Breast epithelium (tissue), 3 donors: Measurements from ENCODE around the gene C14orf180.

ENCODE experiments used
- POLR2A ChIP-seq: fragments of 450-650 bp; IDR thresholded peaks from one replicate; pipeline ENCODE4 v1.6.1; 2016; ENCODE audit warnings: antibody characterized with exemption, mild to moderate bottlenecking, moderate library complexity
- POLR2AphosphoS5 ChIP-seq, 3 donors: sonication (generic); formaldehyde crosslinking; IDR thresholded peaks; one replicate each; pipeline ENCODE4 v1.6.1; 2017; ENCODE audit warnings: antibody characterized with exemption in 3 of 3
- TF ChIP-seq, protein P1 (sequence below), 3 donors: fragments of 450-650 bp; IDR thresholded peaks; one replicate each; pipeline ENCODE4 v1.5.1; 2016 to 2017; ENCODE audit warnings: antibody characterized with exemption in 3 of 3, mild to moderate bottlenecking in 3 of 3, moderate library complexity in 3 of 3

DNA sequence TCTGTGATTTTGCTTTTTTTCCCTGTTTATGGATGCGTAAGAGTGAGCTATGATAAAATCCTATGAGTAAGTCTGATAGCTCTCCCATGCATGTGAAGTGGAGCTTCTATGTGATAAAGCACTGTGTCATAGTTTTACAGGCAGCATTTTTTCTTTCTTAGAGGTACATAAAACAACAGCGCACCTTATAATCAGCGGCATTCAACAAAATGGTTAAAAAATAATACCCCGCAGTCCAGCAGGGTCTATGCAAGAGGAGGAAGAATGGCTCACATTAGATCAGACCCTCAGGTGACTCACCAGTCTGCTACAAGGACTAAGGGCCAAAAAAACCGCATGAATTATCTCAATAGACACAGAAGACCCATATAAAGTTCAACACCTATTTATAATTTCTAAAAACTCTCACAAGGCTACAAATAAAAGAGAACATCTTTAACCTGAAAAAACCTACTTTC, 58.0 kb downstream of the C14orf180 start:
- TF ChIP-seq, protein P1, sequence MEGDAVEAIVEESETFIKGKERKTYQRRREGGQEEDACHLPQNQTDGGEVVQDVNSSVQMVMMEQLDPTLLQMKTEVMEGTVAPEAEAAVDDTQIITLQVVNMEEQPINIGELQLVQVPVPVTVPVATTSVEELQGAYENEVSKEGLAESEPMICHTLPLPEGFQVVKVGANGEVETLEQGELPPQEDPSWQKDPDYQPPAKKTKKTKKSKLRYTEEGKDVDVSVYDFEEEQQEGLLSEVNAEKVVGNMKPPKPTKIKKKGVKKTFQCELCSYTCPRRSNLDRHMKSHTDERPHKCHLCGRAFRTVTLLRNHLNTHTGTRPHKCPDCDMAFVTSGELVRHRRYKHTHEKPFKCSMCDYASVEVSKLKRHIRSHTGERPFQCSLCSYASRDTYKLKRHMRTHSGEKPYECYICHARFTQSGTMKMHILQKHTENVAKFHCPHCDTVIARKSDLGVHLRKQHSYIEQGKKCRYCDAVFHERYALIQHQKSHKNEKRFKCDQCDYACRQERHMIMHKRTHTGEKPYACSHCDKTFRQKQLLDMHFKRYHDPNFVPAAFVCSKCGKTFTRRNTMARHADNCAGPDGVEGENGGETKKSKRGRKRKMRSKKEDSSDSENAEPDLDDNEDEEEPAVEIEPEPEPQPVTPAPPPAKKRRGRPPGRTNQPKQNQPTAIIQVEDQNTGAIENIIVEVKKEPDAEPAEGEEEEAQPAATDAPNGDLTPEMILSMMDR (IDR thresholded peaks at IDR 0.05) = no peak
- TF ChIP-seq POLR2A (no peak), POLR2AphosphoS5 (IDR thresholded peaks at IDR 0.05) (no peak)
